Measurements from ENCODE around the gene RPS6KL1. TPM values are rescaled to one million over a fixed set of nuclear protein-coding genes. Genes with fewer than 3 reads are reported as not detected.

RPS6KL1 gene
- total and polyA plus RNA-seq, 2 experiments from 2014 or later: 0.23 to 1.4 TPM

DNA sequence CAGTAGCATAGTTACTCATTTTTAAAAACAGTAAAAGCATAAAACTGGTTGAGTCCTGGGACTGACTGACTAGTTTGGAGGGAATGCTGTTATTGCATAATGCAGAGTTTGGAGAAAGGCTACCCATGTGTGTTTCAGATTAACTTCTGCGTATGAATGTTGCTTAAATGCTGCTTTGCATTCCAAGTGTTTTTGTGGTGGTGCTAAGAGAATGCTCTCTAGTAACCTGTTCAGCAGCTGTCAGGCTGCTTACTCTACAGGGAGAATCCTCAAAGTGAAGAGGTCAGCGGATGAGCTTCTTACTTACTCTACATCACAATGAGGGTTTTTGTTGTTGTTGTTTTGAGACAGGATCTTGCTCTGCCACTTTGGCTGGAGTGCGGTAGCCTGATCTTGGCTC lies 37.1 kb downstream of the RPS6KL1 start:
- H3F3A ChIP-seq (ENCODE audit: insufficient read depth): peaks cover 76% of the 10 kb centered on the region
- no peaks in the 10 kb centered on the region for H3K9me3 ChIP-seq (ENCODE audit: low read depth)
- WGBS, 2 experiments (ENCODE audit: low coverage in 1 of 2, low lambda C conversion rate in 2 of 2, missing lambda C conversion rate in 2 of 2): 4 to 23% methylated on average over 3 of the region's 3 CpGs
- DNase-seq: peak; percentile 97
- 0 out of 2 replicates have a peak overlapping the region, but pooled peaks have one; percentile 30 for H3K4me3 ChIP-seq
- H3K9me2 ChIP-seq (ENCODE audit: insufficient read depth): no peaks in the 10 kb centered on the region
- H3K27me3 ChIP-seq (replicated peaks; ENCODE audit: insufficient read depth): no peaks in the 10 kb centered on the region
- H3K79me2 ChIP-seq (ENCODE audit: insufficient read depth): peaks cover 86% of the 10 kb centered on the region
- peaks cover 55% of the 10 kb centered on the region for H3K4me1 ChIP-seq (ENCODE audit: insufficient read depth)
- H4K20me1 ChIP-seq (ENCODE audit: insufficient read depth): peaks cover 32% of the 10 kb centered on the region
- no peak overlapping the region for H2AFZ ChIP-seq
- H3K36me3 ChIP-seq (ENCODE audit: low read depth): peaks cover 13% of the 10 kb centered on the region; the same call in 1 of the 2 replicates
- H3K27ac ChIP-seq: peak overlapping the region; percentile 87
- H3K4me2 ChIP-seq (ENCODE audit: unreplicated experiment): peak overlapping the region; percentile 58
- H3K9ac ChIP-seq: peak overlapping the region; percentile 54
- in situ Hi-C loops (cut with MboI): no loop called here
- TF ChIP-seq EZH2 (IDR thresholded peaks at IDR 0.05; ENCODE audit: insufficient read depth, poor library complexity, severe bottlenecking) (no peak), EZH2phosphoT487 (IDR thresholded peaks at IDR 0.05; ENCODE audit: insufficient read depth, low read depth) (0 out of 2 replicates have a peak, but pooled peaks have one; percentile 58)

DNA sequence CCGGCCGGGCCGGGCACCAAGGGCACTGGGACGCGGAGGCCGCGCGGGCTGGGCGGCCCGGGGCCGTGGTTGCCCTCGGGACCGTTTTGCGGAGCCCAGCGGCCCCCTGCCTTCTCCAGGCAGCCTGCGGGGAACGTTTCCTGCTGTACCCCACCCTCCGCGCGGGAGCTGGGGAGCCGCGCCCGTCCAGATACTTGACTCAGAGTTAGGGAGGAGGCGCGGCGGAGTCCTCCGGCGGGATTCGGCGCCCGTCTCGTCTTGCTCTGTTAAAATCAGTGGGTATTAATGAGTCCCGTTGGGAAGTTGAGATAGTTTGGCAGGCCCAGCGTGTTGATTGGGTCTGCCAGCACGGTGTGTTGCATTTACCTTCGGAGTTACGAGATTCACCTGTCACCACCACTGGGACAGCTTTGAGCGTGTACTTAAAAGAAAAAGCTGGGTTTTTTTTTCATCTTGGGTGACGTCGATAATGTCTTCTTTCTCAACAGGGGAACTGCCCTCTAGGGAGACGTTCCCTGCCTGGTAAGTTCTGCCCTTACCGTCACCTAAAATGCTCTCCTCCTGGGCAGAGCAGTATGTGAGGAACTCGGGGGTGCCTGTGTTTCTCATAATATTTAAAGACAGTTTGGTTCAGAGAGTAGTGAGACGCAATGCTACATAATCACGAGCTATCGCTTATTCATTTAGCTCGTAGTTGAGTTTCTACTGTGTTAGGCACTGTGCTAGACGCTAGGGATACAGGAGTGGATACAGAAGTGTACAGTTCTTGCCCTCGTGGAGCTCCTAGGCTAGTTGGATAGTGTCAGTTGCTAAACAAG lies 40.7 kb downstream of the RPS6KL1 start:
- Histone ChIP-seq H2AFZ (peak overlapping the region; percentile 98), H3K4me3 (peak overlapping the region; percentile 93), H3K4me1 (ENCODE audit: insufficient read depth) (peaks cover 38% of the 10 kb centered on the region), H3K27me3 (replicated peaks; ENCODE audit: insufficient read depth) (no peaks in the 10 kb centered on the region), H3K36me3 (ENCODE audit: low read depth) (no peaks in the 10 kb centered on the region), H3K79me2 (ENCODE audit: insufficient read depth) (peaks cover 49% of the 10 kb centered on the region), H3F3A (ENCODE audit: insufficient read depth) (peaks cover 47% of the 10 kb centered on the region), H3K9ac (peak overlapping the region; percentile 98), H3K27ac (peak overlapping the region; percentile 96), H4K20me1 (ENCODE audit: insufficient read depth) (peaks cover 18% of the 10 kb centered on the region; the same call in 1 of the 2 replicates), H3K4me2 (ENCODE audit: unreplicated experiment) (peak overlapping the region; percentile 96), H3K9me2 (ENCODE audit: insufficient read depth) (no peaks in the 10 kb centered on the region), H3K9me3 (ENCODE audit: low read depth) (no peaks in the 10 kb centered on the region)
- in situ Hi-C loops (cut with MboI): no loop called here
- TF ChIP-seq EZH2 (IDR thresholded peaks at IDR 0.05; ENCODE audit: insufficient read depth, poor library complexity, severe bottlenecking): no peak
- no peak for TF ChIP-seq EZH2phosphoT487 (IDR thresholded peaks at IDR 0.05; ENCODE audit: insufficient read depth, low read depth)
- peak; percentile 90 for DNase-seq
- 1 to 4% methylated on average over 29 to 39 of the region's 49 CpGs for WGBS, 2 experiments (ENCODE audit: low coverage in 1 of 2, low lambda C conversion rate in 2 of 2, missing lambda C conversion rate in 2 of 2)

GRCh38 chr14:74881431-74882102 lies 41.5 kb downstream of the RPS6KL1 start, which contains the start of gene DLST:
DLST (plus strand) TSS chr14:74881916; CDS start chr14:74881954, 38 bp downstream.
- H3K9me2 ChIP-seq (ENCODE audit: insufficient read depth): no peaks in the 10 kb centered on the region
- in situ Hi-C loops (cut with MboI): no loop called here
- H3K9me3 ChIP-seq (ENCODE audit: low read depth): no peaks in the 10 kb centered on the region
- peak within 1 kb of the TSS; percentile 93 for H3K4me3 ChIP-seq
- H2AFZ ChIP-seq: peak within 1 kb of the TSS; percentile 98
- peaks cover 15% of the 10 kb centered on the region; the same call in 1 of the 2 replicates for H4K20me1 ChIP-seq (ENCODE audit: insufficient read depth)
- peaks cover 30% of the 10 kb centered on the region for H3K4me1 ChIP-seq (ENCODE audit: insufficient read depth)
- H3F3A ChIP-seq (ENCODE audit: insufficient read depth): peaks cover 39% of the 10 kb centered on the region
- peak within 1 kb of the TSS; percentile 98 for H3K9ac ChIP-seq
- WGBS, 2 experiments (ENCODE audit: low coverage in 1 of 2, low lambda C conversion rate in 2 of 2, missing lambda C conversion rate in 2 of 2): 1% methylated on average over 38 to 44 of the region's 53 CpGs
- no peaks in the 10 kb centered on the region for H3K27me3 ChIP-seq (replicated peaks; ENCODE audit: insufficient read depth)
- H3K27ac ChIP-seq: peak within 1 kb of the TSS; percentile 96
- H3K4me2 ChIP-seq (ENCODE audit: unreplicated experiment): peak within 1 kb of the TSS; percentile 96
- no peaks in the 10 kb centered on the region for H3K36me3 ChIP-seq (ENCODE audit: low read depth)
- TF ChIP-seq EZH2 (IDR thresholded peaks at IDR 0.05; ENCODE audit: insufficient read depth, poor library complexity, severe bottlenecking): no peak
- no peak for TF ChIP-seq EZH2phosphoT487 (IDR thresholded peaks at IDR 0.05; ENCODE audit: insufficient read depth, low read depth)
- peak; percentile 93 for DNase-seq
- H3K79me2 ChIP-seq (ENCODE audit: insufficient read depth): peaks cover 42% of the 10 kb centered on the region

- in situ Hi-C loops (cut with MboI): no loop called here
- no peak overlapping the region for H3K4me3 ChIP-seq
- 48 to 52% methylated on average over 3 of the region's 3 CpGs for WGBS, 2 experiments (ENCODE audit: low coverage in 1 of 2, low lambda C conversion rate in 2 of 2, missing lambda C conversion rate in 2 of 2)
- DNase-seq: no peak
- H3K27me3 ChIP-seq (replicated peaks; ENCODE audit: insufficient read depth): no peaks in the 10 kb centered on the region
- H3K4me2 ChIP-seq (ENCODE audit: unreplicated experiment): no peak overlapping the region
- no peak for TF ChIP-seq EZH2phosphoT487 (IDR thresholded peaks at IDR 0.05; ENCODE audit: insufficient read depth, low read depth)
- no peak for TF ChIP-seq EZH2 (IDR thresholded peaks at IDR 0.05; ENCODE audit: insufficient read depth, poor library complexity, severe bottlenecking)
- H3K9me2 ChIP-seq (ENCODE audit: insufficient read depth): no peaks in the 10 kb centered on the region
- no peak overlapping the region for H2AFZ ChIP-seq
- no peak overlapping the region for H3K27ac ChIP-seq
- no peak overlapping the region for H3K9ac ChIP-seq
- peaks cover 10% of the 10 kb centered on the region; the same call in 1 of the 2 replicates for H4K20me1 ChIP-seq (ENCODE audit: insufficient read depth)
- H3K4me1 ChIP-seq (ENCODE audit: insufficient read depth): peaks cover 13% of the 10 kb centered on the region
- no peaks in the 10 kb centered on the region for H3K9me3 ChIP-seq (ENCODE audit: low read depth)
- H3F3A ChIP-seq (ENCODE audit: insufficient read depth): peaks cover 22% of the 10 kb centered on the region
- H3K79me2 ChIP-seq (ENCODE audit: insufficient read depth): peaks cover 28% of the 10 kb centered on the region
- no peaks in the 10 kb centered on the region for H3K36me3 ChIP-seq (ENCODE audit: low read depth)
Observed at GRCh38 chr14:74879427-74880182, 43.5 kb downstream of the RPS6KL1 start.
